Muscle of leg (tissue), 11 donors: Measurements from ENCODE around the gene RPL6. TPM values are rescaled to one million over a fixed set of nuclear protein-coding genes. Genes with fewer than 3 reads are reported as not detected.
"Not testable (repeated sequence)": the region's sequence is repeated elsewhere in the genome, so short reads cannot be mapped to it uniquely, and the experiment has no call there.

Experiments used
- DNase-seq: peaks from one replicate; pipeline ENCODE4 v3.0.0; 2013
- H3K27ac ChIP-seq: one replicate; pipeline ENCODE4 v1.5.1; 2013; ENCODE audit warnings: mild to moderate bottlenecking, low read length, control low read depth
- H3K27me3 ChIP-seq: one replicate; pipeline ENCODE4 v1.6.1; 2013; ENCODE audit warnings: low read length; ENCODE audit not compliant: control insufficient read depth, insufficient read depth
- H3K36me3 ChIP-seq: one replicate; pipeline ENCODE4 v1.6.1; 2013; ENCODE audit warnings: low read length; ENCODE audit not compliant: control insufficient read depth, insufficient read depth
- H3K4me1 ChIP-seq: one replicate; pipeline ENCODE4 v1.6.1; 2013; ENCODE audit warnings: low read length; ENCODE audit not compliant: control insufficient read depth, insufficient read depth
- H3K4me3 ChIP-seq: one replicate; pipeline ENCODE4 v1.5.1; 2013; ENCODE audit warnings: low read length, control low read depth
- H3K9me3 ChIP-seq: replicated peaks from 2 replicates; pipeline ENCODE4 v1.6.1; 2013; ENCODE audit warnings: low read depth, low read length; ENCODE audit not compliant: control insufficient read depth
- WGBS: methylation state at CpG from one replicate; pipeline ENCODE4 v1.1.5; 2013; ENCODE audit warnings: missing lambda C conversion rate; ENCODE audit not compliant: insufficient coverage; 5-methylcytosine and 5-hydroxymethylcytosine counted together
- polyA plus RNA-seq, 8 donors: library from polyadenylated mRNA; unstranded; fragments of 120-200 nt; gene quantifications; one replicate each; pipeline versions ENCODE4 v1.2.1 to v1.2.3, GENCODE V29; 2013; ENCODE audit warnings: inconsistent platforms in 1 of 8, low replicate concordance in 1 of 8; ENCODE audit not compliant: insufficient read length in 8 of 8, insufficient read depth in 1 of 8
- total RNA-seq: library from RNA; stranded (reverse); fragments of 120-200 nt; gene quantifications from one replicate; pipeline ENCODE4 v1.2.4, GENCODE V29; 2013

RPL6 gene
- total and polyA plus RNA-seq, 9 donors = 3,031 to 3,656 (median 3,310) TPM

DNA sequence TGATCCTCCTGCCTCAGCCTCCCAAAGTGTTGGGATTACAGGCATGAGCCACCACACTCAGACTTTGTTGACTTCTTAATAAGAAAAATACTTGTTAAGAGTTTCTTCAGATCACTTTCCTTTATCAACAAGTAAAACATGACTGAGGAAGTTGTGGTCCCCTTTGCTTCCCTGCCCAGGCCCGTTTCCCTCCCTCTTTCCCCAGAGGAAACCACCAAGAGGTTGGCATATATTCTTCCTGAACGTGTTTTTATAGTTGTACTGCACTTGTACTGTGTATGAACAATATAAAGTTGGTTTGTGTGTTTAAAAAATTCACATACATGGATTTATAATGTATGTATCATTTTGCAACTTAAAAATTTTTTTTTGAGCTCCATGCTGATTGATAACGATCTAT, 37.7 kb upstream of the RPL6 start:
- no peaks in the 10 kb centered on the region for H3K9me3 ChIP-seq
- DNase-seq = no peak
- no peak overlapping the region for H3K27ac ChIP-seq
- H3K27me3 ChIP-seq = no peaks in the 10 kb centered on the region
- no peaks in the 10 kb centered on the region for H3K4me1 ChIP-seq
- WGBS = no CpG with 5 or more reads among the region's 3 CpGs
- H3K36me3 ChIP-seq = peaks cover 17% of the 10 kb centered on the region
- no peak overlapping the region for H3K4me3 ChIP-seq

DNA sequence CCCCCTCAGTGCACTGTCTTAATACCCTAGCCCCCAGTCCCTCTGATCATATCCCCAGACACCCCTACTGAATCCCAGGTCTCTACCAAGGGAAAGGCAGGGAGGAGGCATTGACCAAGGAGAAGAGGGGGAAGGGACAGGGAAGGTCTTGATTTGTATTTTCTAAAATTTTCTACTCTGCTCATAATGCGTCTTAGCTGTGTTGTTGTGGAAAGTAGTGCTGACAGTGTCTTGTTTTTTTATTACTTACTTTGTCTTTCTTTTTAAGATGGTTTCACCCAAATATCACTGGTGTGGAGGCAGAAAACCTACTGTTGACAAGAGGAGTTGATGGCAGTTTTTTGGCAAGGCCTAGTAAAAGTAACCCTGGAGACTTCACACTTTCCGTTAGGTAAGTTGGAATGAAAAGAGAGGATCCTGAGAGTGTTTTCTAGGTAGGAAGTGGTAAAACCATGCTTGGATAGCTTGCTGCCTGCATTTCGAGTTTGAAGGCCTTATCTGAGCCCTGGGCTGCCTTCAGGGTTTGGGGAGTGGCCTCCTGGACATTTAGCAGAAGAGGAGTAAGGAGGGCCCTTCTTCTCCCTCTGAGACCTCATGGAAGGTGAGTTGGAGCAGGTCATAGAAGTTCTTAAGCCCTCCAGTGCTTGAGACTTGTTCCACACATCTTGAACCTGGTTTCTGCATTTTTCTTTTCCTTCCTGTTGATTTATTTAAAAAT, 36.8 kb upstream of the RPL6 start:
- Histone ChIP-seq H3K27me3 (no peaks in the 10 kb centered on the region), H3K36me3 (peaks cover 17% of the 10 kb centered on the region), H3K4me3 (no peak overlapping the region), H3K27ac (no peak overlapping the region), H3K9me3 (no peaks in the 10 kb centered on the region), H3K4me1 (no peaks in the 10 kb centered on the region)
- no peak for DNase-seq
- 83% methylated on average over 2 of the region's 3 CpGs for WGBS

DNA sequence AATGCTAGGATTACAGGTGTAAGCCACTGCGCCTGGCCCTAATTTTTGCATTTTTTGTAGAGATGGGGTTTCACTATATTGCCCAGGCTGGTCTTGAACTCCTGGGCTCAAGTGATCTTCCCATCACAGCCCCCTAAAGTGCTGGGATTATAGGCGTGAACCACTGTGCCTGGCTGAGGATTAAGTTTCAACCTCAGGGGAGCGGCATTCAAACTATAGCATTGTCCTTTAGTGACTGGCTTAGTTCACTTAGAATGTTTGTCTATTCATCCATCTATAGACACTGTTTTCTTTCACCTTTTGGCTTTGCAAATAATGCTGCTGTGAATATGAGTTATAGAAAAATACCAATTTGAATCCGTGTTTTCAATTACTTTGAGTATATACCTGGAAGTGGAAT, 34.5 kb upstream of the RPL6 start:
- H3K4me3 ChIP-seq = no peak overlapping the region
- no peaks in the 10 kb centered on the region for H3K27me3 ChIP-seq
- no peaks in the 10 kb centered on the region for H3K9me3 ChIP-seq
- no peak overlapping the region for H3K27ac ChIP-seq
- H3K36me3 ChIP-seq = peaks cover 12% of the 10 kb centered on the region
- no peak for DNase-seq
- no CpG with 5 or more reads among the region's 4 CpGs for WGBS
- no peaks in the 10 kb centered on the region for H3K4me1 ChIP-seq

DNA sequence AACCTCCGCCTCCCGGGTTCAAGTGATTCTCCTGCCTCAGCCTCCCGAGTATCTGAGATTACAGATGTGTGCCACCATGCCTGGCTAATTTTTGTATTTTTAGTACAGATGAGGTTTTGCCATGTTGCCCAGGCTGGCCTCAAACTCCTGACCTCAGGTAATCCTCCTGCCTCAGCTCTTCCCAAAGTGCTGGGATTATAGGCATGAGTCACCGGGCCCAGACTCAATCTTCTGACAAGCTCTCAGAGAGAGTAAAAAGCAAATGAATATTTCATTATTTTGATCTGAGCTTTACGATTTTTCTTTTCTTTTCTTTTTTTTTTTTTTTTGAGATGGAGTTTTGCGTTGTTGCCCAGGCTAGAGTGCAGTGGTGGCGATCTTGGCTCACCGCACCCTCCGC, 31.2 kb upstream of the RPL6 start:
- not testable (repeated sequence) for H3K4me1 ChIP-seq, H3K9me3 ChIP-seq, DNase-seq, H3K27ac ChIP-seq, H3K4me3 ChIP-seq, H3K27me3 ChIP-seq, H3K36me3 ChIP-seq
- WGBS = 100% methylated on average over 3 of the region's 9 CpGs

GRCh38 chr12:112439769-112440168, 30.4 kb upstream of the RPL6 start:
- no peaks in the 10 kb centered on the region for H3K27me3 ChIP-seq
- DNase-seq = no peak
- no peak overlapping the region for H3K27ac ChIP-seq
- no peak overlapping the region for H3K4me3 ChIP-seq
- no peaks in the 10 kb centered on the region for H3K9me3 ChIP-seq
- H3K4me1 ChIP-seq = no peaks in the 10 kb centered on the region
- H3K36me3 ChIP-seq = no peaks in the 10 kb centered on the region

DNA sequence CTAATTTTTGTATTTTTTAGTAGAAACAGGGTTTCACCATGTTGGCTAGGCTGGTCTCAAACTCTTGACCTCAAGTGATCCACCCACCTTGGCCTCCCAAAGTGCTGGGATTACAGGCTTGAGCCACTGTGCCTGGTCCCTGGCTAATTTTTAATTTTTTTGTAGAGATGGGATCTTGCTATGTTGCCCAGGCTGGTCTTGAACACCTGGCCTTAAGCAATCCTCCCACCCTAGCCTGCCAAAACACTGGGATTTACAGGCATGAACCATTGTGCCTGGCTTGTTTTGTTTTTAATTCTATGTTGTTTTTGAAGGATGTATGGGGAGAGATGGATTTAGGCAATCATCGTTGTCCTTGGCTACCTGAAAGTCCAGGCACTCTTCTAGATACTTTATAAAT, 29.2 kb upstream of the RPL6 start:
- WGBS = no CpG with 5 or more reads among the region's 1 CpG
- H3K9me3 ChIP-seq, H3K27me3 ChIP-seq, H3K36me3 ChIP-seq, H3K4me3 ChIP-seq, DNase-seq, H3K27ac ChIP-seq, H3K4me1 ChIP-seq: not testable (repeated sequence)

DNA sequence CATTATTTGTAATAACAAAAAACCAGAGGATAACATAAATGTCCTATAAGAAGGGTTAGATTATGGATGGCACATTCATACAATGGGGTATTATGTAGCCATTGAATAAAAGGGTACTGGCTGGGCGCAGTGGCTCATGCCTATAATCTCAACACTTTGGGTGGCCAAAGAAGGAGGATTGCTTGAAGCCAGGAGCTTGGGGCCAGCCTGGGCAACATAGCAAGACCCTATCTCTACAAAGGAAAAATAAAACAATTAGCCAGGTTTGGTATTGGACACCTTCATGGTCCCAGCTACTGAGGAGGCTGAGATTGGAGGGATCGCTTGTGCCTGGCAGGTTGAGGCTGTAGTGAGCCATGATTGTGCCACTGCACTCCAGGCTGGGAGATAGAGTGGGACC, 24.1 kb upstream of the RPL6 start:
- no peak for DNase-seq
- WGBS = no CpG with 5 or more reads among the region's 2 CpGs
- Histone ChIP-seq H3K4me3 (no peak overlapping the region), H3K9me3 (no peaks in the 10 kb centered on the region), H3K27me3 (no peaks in the 10 kb centered on the region), H3K4me1 (no peaks in the 10 kb centered on the region), H3K27ac (no peak overlapping the region), H3K36me3 (no peaks in the 10 kb centered on the region)

DNA sequence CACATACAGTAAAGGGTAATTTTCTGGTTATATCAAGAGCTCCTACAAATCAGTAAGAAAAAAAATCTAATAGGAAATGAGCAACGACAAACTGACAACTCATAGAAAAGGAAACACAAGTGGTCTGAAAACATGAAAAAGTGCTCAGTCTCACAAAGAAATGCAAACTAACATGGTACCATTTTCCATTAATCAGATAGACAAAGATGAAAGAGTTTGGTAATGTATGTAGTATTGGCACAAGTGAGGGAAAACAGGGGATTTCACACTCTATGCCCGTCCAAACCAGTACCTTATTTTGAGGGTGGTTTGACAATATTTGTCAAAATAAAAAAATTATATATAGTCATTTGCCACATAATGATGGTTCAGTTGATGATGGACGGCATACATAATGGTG, 22.6 kb upstream of the RPL6 start:
- Histone ChIP-seq H3K27ac (no peak overlapping the region), H3K36me3 (no peaks in the 10 kb centered on the region), H3K4me1 (no peaks in the 10 kb centered on the region), H3K4me3 (no peak overlapping the region), H3K9me3 (no peaks in the 10 kb centered on the region), H3K27me3 (no peaks in the 10 kb centered on the region)
- no peak for DNase-seq
- no CpG with 5 or more reads among the region's 3 CpGs for WGBS

DNA sequence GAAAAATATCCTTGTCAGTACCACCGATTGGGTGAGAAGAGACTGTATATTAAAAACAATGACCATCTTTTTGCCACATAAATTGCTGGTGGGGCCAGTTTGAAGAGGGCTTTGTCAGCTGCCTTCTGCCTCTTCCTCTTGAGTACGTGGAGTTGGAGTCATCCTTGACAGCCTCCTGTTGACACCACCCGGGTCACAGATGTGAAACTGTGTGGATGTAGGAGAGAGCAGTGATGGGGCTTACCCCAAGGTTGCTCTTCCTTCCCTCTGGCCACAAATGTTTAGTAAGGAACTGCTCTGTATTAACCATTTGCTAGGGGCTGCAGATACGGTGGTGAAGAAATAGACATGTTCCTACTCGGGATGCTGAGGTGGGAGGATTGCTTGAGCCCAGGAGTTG, 21.5 kb upstream of the RPL6 start:
- H3K27me3 ChIP-seq = no peaks in the 10 kb centered on the region
- H3K9me3 ChIP-seq = no peaks in the 10 kb centered on the region
- no peak overlapping the region for H3K4me3 ChIP-seq
- no peak for DNase-seq
- H3K36me3 ChIP-seq = peaks cover 4% of the 10 kb centered on the region
- H3K27ac ChIP-seq = no peak overlapping the region
- WGBS = no CpG with 5 or more reads among the region's 5 CpGs
- H3K4me1 ChIP-seq = no peaks in the 10 kb centered on the region

- no peaks in the 10 kb centered on the region for H3K9me3 ChIP-seq
- WGBS = 93% methylated on average over 2 of the region's 2 CpGs
- DNase-seq = no peak
These were observed 18.4 kb upstream of the RPL6 start for GRCh38 chr12:112427760-112428159.

More at GRCh38 chr12:112427760-112428159, 18.4 kb upstream of the RPL6 start:
- peaks cover 4% of the 10 kb centered on the region for H3K36me3 ChIP-seq
- H3K4me3 ChIP-seq = no peak overlapping the region
- H3K4me1 ChIP-seq = no peaks in the 10 kb centered on the region
- H3K27ac ChIP-seq = no peak overlapping the region
- H3K27me3 ChIP-seq = no peaks in the 10 kb centered on the region
